IPS-NIHi7 (cell line): ENCODE measurements around the gene MLC1.

Experiments used
- DNase-seq: peaks from one replicate; pipeline ENCODE4 v3.0.0; 2012; ENCODE audit warnings: mixed read lengths; ENCODE audit errors: extremely low spot score

MLC1 gene

DNA sequence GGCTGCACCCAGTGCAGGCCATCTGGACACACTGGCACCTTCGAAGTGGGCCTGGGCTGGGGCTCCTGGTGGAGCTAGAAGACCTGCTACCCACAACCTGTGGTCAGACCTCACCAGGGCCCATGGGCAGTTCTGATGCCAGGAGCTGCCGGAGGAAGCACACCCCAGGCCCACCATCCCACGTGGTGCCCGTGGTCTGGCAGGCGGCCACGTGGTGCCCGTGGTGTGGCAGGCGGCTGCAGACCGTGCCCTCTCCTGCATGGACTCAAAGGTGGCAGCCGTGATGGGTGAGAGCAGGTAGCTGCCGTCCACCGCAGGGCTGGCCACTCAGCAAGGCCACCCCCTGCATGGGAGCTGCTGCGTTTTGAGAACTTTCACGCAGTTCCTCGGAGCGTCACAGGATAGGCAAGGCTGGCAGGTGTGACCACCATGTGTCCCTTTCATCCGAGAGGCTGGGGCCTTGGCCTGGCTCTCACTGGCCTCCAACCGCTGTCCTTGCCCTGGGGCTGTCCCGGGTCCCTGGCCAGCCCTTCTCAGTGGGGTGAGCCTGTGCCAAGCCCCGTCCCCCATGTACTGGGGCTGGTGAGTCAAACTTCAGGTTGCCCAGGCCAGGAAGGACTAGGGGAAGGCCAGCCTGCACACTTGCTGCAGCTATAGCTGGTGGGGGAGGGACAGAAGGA lies 68.8 kb downstream of the MLC1 start:
- DNase-seq = no peak

GRCh38 chr22:50015451-50016307 lies 69.5 kb downstream of the MLC1 start:
- no peak for DNase-seq

- no peak for DNase-seq
These were observed 70.4 kb downstream of the MLC1 start for GRCh38 chr22:50014655-50015401.

- DNase-seq = no peak
These were observed 71.1 kb downstream of the MLC1 start for GRCh38 chr22:50014053-50014501.

DNA sequence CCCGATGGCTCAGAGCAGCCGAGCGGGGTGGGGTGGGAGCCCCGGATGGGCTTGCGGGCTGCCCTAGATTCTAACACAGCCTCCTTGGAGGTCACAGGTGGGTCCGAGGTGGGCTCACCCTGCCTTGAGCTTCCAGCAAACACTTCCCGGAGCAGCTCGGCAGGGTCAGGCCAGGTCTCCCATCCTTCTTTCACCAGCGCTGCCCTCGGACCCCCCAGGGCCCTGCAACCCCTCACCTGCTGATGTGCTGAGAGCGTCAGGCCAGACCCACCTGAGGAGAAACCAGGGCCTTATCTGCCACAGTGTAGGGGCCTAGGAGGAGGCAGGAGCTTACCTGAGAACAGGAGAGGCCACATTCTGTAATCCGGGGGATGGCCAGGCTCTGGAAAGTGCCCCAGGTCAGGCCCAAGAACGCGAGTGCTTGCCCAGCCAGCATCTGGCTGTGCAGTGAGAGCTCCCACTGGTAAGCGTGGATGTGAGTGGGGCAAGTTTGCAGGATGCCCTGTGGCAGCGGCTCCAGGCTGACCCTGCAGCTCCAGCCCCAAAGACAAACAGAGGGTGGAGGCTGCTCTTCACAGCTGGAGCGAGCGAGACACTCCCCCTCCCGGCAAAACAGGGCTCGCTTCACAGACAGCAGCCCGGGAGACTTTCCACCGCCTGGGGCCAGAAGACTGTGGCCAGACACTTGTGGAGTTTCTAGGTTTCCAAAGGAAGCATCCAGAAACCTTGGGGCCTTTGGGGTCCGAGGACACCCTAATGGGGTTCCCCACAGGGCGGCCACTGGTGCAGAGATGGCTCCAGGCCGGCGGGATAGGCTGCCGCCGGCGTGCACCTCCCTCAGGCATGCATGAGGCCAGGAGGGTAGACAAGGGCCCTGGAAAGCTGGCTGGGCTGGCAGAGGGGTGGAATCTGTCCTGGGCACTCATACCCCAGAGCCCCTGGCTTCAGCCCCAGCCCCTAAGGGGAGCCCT lies 72.7 kb downstream of the MLC1 start, which contains the start of gene IL17REL:
Gene IL17REL, minus strand, starts transcription at position 555 of the 971 bp plus-strand sequence. Its CDS starts 119 bp downstream, at position 436.
- DNase-seq = no peak

GRCh38 chr22:50011447-50012210 lies 73.6 kb downstream of the MLC1 start:
- peak; percentile 53 for DNase-seq

GRCh38 chr22:50010676-50011446 lies 74.4 kb downstream of the MLC1 start:
- DNase-seq = peak; percentile 18

DNA sequence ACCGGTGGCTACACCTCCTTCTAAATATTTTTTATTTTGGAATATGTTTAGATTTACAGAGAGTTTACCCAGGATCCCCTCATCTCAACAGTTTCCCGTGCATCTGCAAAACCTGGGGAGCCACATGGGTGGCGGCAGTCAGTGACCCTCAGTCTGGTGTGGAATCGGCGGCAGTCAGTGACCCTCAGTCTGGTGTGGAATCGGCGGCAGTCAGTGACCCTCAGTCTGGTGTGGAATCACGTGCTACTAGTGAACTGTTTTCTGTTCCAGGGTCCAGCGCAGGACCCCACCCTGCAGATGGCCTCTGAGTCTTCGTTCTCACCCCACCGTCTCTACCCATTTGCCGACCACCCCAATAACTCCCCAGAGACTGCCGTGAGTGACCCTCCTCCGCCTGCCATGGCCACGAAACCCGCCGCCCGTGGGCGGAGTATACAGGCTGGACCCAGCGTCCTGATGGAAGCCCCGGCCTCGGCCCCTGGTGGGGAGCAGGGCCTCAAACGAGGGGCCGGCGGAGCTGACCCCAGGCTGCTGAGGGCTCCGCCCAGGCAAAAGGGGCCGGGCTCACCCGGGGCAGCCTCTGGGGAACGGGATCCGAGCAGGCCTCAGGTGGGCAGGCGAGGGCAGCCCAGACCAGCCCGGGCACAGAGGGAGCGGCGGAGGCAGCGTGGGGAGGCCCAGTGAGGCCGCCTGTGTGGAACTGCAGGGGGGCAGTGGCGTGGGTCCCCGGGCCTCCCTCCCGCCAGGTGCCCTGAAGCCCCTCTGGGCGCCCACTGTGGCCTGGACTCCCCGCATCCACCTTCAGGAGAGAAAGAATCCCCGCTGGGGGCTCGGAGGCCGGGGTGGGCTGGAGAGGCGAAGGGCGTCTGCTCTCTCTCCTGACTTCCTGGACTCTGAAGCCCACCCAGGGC lies 75.2 kb downstream of the MLC1 start:
- peak; percentile 20 for DNase-seq
